ENCODE results near the gene SLC41A3.

The SLC41A3 gene

GRCh38 chr3:126085841-126086240, 1.9 kb upstream of the SLC41A3 start:
- no peak overlapping the region for H3K27ac ChIP-seq (ENCODE audit: low read length)
- no peaks in the 10 kb centered on the region for H3K36me3 ChIP-seq (ENCODE audit: control insufficient read depth, low read depth, low read length)
- no peaks in the 10 kb centered on the region for H3K27me3 ChIP-seq (ENCODE audit: control insufficient read depth, insufficient read depth, low read length)
- H3K9me3 ChIP-seq (ENCODE audit: control insufficient read depth, low read depth, low read length), result peaks cover 26% of the 10 kb centered on the region
- no peaks in the 10 kb centered on the region for H3K4me1 ChIP-seq (ENCODE audit: control insufficient read depth, low read depth, low read length)
- H3K4me3 ChIP-seq (ENCODE audit: low read length), result no peak overlapping the region
- no peak overlapping the region for H3K9ac ChIP-seq (ENCODE audit: low read length)

- H3K4me1 ChIP-seq (ENCODE audit: control insufficient read depth, low read depth, low read length), result no peaks in the 10 kb centered on the region
- H3K4me3 ChIP-seq (ENCODE audit: low read length), result no peak overlapping the region
- no peaks in the 10 kb centered on the region for H3K36me3 ChIP-seq (ENCODE audit: control insufficient read depth, low read depth, low read length)
- H3K27ac ChIP-seq (ENCODE audit: low read length), result no peak overlapping the region
- no peaks in the 10 kb centered on the region for H3K27me3 ChIP-seq (ENCODE audit: control insufficient read depth, insufficient read depth, low read length)
- H3K9ac ChIP-seq (ENCODE audit: low read length), result no peak overlapping the region
- H3K9me3 ChIP-seq (ENCODE audit: control insufficient read depth, low read depth, low read length), result peaks cover 26% of the 10 kb centered on the region
Measured at GRCh38 chr3:126085276-126085675, 1.4 kb upstream of the SLC41A3 start.

DNA sequence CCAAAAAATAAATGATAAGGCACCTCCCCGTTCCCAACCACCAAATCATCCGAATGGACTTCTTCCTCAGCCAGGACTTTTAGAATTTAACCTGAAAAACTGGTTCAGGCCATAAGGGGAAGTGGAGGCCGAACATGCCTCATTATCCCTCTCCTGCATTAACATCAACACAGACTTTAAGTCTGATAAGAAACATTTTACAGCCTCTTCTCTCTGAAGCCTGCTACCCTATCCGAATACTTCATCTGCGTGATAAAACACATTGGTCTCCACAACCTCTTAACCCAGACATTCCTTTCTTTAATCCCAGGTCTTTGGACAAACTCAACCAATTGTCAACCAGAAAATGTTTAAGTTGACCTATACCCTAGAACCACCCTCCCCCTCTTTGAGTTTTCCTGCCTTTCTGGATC, 850 bp upstream of the SLC41A3 start:
- no peak overlapping the region for H3K27ac ChIP-seq (ENCODE audit: low read length)
- H3K4me1 ChIP-seq (ENCODE audit: control insufficient read depth, low read depth, low read length), result no peaks in the 10 kb centered on the region
- no peaks in the 10 kb centered on the region for H3K36me3 ChIP-seq (ENCODE audit: control insufficient read depth, low read depth, low read length)
- H3K27me3 ChIP-seq (ENCODE audit: control insufficient read depth, insufficient read depth, low read length), result no peaks in the 10 kb centered on the region
- peaks cover 26% of the 10 kb centered on the region for H3K9me3 ChIP-seq (ENCODE audit: control insufficient read depth, low read depth, low read length)
- H3K4me3 ChIP-seq (ENCODE audit: low read length), result peak overlapping the region; percentile 78
- H3K9ac ChIP-seq (ENCODE audit: low read length), result no peak overlapping the region

DNA sequence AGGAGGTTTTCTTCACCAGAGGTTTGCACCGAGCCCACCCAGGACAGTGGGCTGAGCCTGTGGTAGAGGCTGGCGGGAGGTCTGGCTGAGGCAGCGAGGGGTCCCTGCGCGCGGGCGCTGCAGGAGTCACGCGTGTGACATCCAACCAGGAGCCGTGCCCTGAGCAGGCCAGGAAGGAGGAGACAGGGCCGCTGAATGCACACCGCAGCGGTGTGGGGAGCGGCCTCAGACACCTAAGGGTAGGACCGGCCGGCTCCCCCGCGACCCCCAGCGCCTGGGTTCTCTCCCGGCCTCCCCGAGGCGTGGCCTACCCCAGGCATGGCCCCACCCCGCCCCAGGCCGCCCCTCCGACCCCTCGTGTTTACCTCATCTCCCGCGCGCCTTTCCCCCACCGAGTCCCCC, 412 bp downstream of the SLC41A3 start:
- Histone ChIP-seq H3K4me3 (ENCODE audit: low read length) (peak overlapping the region; percentile 78), H3K9ac (ENCODE audit: low read length) (peak overlapping the region; percentile 48), H3K27ac (ENCODE audit: low read length) (no peak overlapping the region), H3K27me3 (ENCODE audit: control insufficient read depth, insufficient read depth, low read length) (no peaks in the 10 kb centered on the region), H3K9me3 (ENCODE audit: control insufficient read depth, low read depth, low read length) (peaks cover 17% of the 10 kb centered on the region), H3K4me1 (ENCODE audit: control insufficient read depth, low read depth, low read length) (no peaks in the 10 kb centered on the region), H3K36me3 (ENCODE audit: control insufficient read depth, low read depth, low read length) (no peaks in the 10 kb centered on the region)

- Histone ChIP-seq H3K36me3 (ENCODE audit: control insufficient read depth, low read depth, low read length) (no peaks in the 10 kb centered on the region), H3K27ac (ENCODE audit: low read length) (no peak overlapping the region), H3K9me3 (ENCODE audit: control insufficient read depth, low read depth, low read length) (peaks cover 14% of the 10 kb centered on the region), H3K4me3 (ENCODE audit: low read length) (peak overlapping the region; percentile 78), H3K27me3 (ENCODE audit: control insufficient read depth, insufficient read depth, low read length) (no peaks in the 10 kb centered on the region), H3K4me1 (ENCODE audit: control insufficient read depth, low read depth, low read length) (no peaks in the 10 kb centered on the region), H3K9ac (ENCODE audit: low read length) (peak overlapping the region; percentile 48)
Measured at GRCh38 chr3:126083138-126083445, 832 bp downstream of the SLC41A3 start.

- no peak overlapping the region for H3K27ac ChIP-seq (ENCODE audit: low read length)
- peak overlapping the region; percentile 78 for H3K4me3 ChIP-seq (ENCODE audit: low read length)
- H3K36me3 ChIP-seq (ENCODE audit: control insufficient read depth, low read depth, low read length), result no peaks in the 10 kb centered on the region
Measured at GRCh38 chr3:126082362-126083137, 1.4 kb downstream of the SLC41A3 start.

GRCh38 chr3:126081618-126082361, 2.1 kb downstream of the SLC41A3 start:
- Histone ChIP-seq H3K4me1 (ENCODE audit: control insufficient read depth, low read depth, low read length) (no peaks in the 10 kb centered on the region), H3K9me3 (ENCODE audit: control insufficient read depth, low read depth, low read length) (peaks cover 4% of the 10 kb centered on the region), H3K27me3 (ENCODE audit: control insufficient read depth, insufficient read depth, low read length) (no peaks in the 10 kb centered on the region), H3K27ac (ENCODE audit: low read length) (no peak overlapping the region), H3K9ac (ENCODE audit: low read length) (no peak overlapping the region), H3K36me3 (ENCODE audit: control insufficient read depth, low read depth, low read length) (no peaks in the 10 kb centered on the region), H3K4me3 (ENCODE audit: low read length) (no peak overlapping the region)

More at GRCh38 chr3:126082362-126083137, 1.4 kb downstream of the SLC41A3 start:
- Histone ChIP-seq H3K9ac (ENCODE audit: low read length) (no peak overlapping the region), H3K4me1 (ENCODE audit: control insufficient read depth, low read depth, low read length) (no peaks in the 10 kb centered on the region), H3K9me3 (ENCODE audit: control insufficient read depth, low read depth, low read length) (peaks cover 10% of the 10 kb centered on the region), H3K27me3 (ENCODE audit: control insufficient read depth, insufficient read depth, low read length) (no peaks in the 10 kb centered on the region)

DNA sequence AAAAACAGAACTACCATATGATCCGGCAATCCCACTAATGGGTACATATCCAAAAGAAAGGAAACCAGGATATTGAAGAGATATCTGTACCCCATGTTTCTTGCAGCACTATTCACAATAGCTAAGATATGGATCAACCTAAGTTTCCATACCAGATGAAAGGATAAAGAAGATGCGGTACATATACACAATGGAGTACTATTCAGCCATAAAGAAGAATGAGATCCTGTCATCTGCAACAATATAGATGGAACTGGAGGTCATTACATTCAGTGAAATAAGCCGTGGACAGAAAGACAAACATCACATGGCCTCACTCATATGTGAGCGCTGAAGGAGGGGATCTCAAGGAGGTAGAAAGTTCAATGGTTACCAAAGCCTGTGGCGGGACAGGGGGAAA, 3.0 kb downstream of the SLC41A3 start:
- Histone ChIP-seq H3K4me1 (ENCODE audit: control insufficient read depth, low read depth, low read length) (no peaks in the 10 kb centered on the region), H3K27me3 (ENCODE audit: control insufficient read depth, insufficient read depth, low read length) (no peaks in the 10 kb centered on the region), H3K4me3 (ENCODE audit: low read length) (no peak overlapping the region), H3K9me3 (ENCODE audit: control insufficient read depth, low read depth, low read length) (no peaks in the 10 kb centered on the region), H3K36me3 (ENCODE audit: control insufficient read depth, low read depth, low read length) (no peaks in the 10 kb centered on the region), H3K27ac (ENCODE audit: low read length) (no peak overlapping the region), H3K9ac (ENCODE audit: low read length) (no peak overlapping the region)

GRCh38 chr3:126078866-126079265, 5.1 kb downstream of the SLC41A3 start:
- no peak overlapping the region for H3K27ac ChIP-seq (ENCODE audit: low read length)
- no peaks in the 10 kb centered on the region for H3K27me3 ChIP-seq (ENCODE audit: control insufficient read depth, insufficient read depth, low read length)
- no peak overlapping the region for H3K4me3 ChIP-seq (ENCODE audit: low read length)
- H3K9me3 ChIP-seq (ENCODE audit: control insufficient read depth, low read depth, low read length), result no peaks in the 10 kb centered on the region
- no peaks in the 10 kb centered on the region for H3K4me1 ChIP-seq (ENCODE audit: control insufficient read depth, low read depth, low read length)
- H3K36me3 ChIP-seq (ENCODE audit: control insufficient read depth, low read depth, low read length), result no peaks in the 10 kb centered on the region
- H3K9ac ChIP-seq (ENCODE audit: low read length), result no peak overlapping the region

- no peak overlapping the region for H3K27ac ChIP-seq (ENCODE audit: low read length)
- H3K27me3 ChIP-seq (ENCODE audit: control insufficient read depth, insufficient read depth, low read length), result no peaks in the 10 kb centered on the region
- H3K4me1 ChIP-seq (ENCODE audit: control insufficient read depth, low read depth, low read length), result no peaks in the 10 kb centered on the region
- H3K4me3 ChIP-seq (ENCODE audit: low read length), result no peak overlapping the region
- H3K9me3 ChIP-seq (ENCODE audit: control insufficient read depth, low read depth, low read length), result no peaks in the 10 kb centered on the region
- no peak overlapping the region for H3K9ac ChIP-seq (ENCODE audit: low read length)
- no peaks in the 10 kb centered on the region for H3K36me3 ChIP-seq (ENCODE audit: control insufficient read depth, low read depth, low read length)
Measured at GRCh38 chr3:126077754-126078153, 6.2 kb downstream of the SLC41A3 start.

DNA sequence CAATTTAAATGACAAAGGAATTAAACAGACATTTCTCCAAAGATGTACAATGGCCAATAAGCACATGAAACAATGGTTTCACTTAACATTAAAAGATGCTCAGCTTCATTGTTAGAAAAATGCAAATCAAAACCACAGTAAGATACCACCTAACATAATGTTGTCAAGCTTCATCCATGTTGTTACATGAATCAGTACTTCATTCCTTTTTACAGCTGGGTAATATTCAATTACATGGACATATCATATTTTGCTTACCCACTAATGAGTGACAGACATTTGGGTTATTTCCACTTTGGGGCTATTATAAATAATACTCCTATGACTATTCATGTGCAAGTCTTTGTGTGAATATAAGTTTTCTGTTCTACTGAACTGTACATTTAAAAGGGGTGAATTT, 7.8 kb downstream of the SLC41A3 start:
- Histone ChIP-seq H3K9me3 (ENCODE audit: control insufficient read depth, low read depth, low read length) (no peaks in the 10 kb centered on the region), H3K27ac (ENCODE audit: low read length) (no peak overlapping the region), H3K9ac (ENCODE audit: low read length) (no peak overlapping the region)

DNA sequence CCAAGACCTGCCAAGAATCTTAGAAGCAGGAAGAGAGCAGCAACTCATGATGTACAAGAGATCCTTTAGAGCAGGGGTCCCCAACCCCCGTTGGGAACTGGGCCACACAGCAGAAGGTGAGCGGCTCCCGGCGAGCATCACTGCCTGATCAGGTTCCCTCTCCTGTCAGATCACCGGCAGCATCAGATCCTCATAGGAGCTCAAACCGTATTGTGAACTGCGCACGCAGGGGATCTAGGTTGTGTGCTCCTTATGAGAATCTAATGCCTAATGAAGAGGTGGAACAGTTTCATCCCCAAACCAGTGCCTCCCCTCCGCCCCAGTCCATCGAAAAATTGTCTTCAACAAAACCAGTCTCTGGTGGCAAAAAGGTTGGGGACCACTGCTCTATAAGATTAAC, 13.8 kb downstream of the SLC41A3 start:
- Histone ChIP-seq H3K9ac (ENCODE audit: low read length) (no peak overlapping the region), H3K36me3 (ENCODE audit: control insufficient read depth, low read depth, low read length) (no peaks in the 10 kb centered on the region), H3K27me3 (ENCODE audit: control insufficient read depth, insufficient read depth, low read length) (no peaks in the 10 kb centered on the region), H3K4me3 (ENCODE audit: low read length) (no peak overlapping the region), H3K4me1 (ENCODE audit: control insufficient read depth, low read depth, low read length) (no peaks in the 10 kb centered on the region), H3K9me3 (ENCODE audit: control insufficient read depth, low read depth, low read length) (no peaks in the 10 kb centered on the region), H3K27ac (ENCODE audit: low read length) (no peak overlapping the region)

More for the DNA sequence above, 7.8 kb downstream of the SLC41A3 start:
- Histone ChIP-seq H3K36me3 (ENCODE audit: control insufficient read depth, low read depth, low read length) (no peaks in the 10 kb centered on the region), H3K4me1 (ENCODE audit: control insufficient read depth, low read depth, low read length) (no peaks in the 10 kb centered on the region), H3K4me3 (ENCODE audit: low read length) (no peak overlapping the region), H3K27me3 (ENCODE audit: control insufficient read depth, insufficient read depth, low read length) (no peaks in the 10 kb centered on the region)

All from iPS-18a (cell line).